Dedifferentiated amniotic fluid mesenchymal stem cell (primary cell): ENCODE results near the gene ARSG.
A peak's percentile ranks its signal among the peaks of the same experiment; 100 is the strongest.

Experiments used
- DNase-seq: peaks from one replicate; pipeline ENCODE4 v3.0.0-alpha.2; 2016; ENCODE audit errors: extremely low spot score

ARSG gene

GRCh38 chr17:68377771-68378267, 86.5 kb downstream of the ARSG start:
- DNase-seq: no peak

- peak; percentile 76 for DNase-seq
Measured at GRCh38 chr17:68378268-68379176, 87.2 kb downstream of the ARSG start.

GRCh38 chr17:68379177-68379510, 87.8 kb downstream of the ARSG start:
- no peak for DNase-seq

GRCh38 chr17:68379692-68380677, 88.7 kb downstream of the ARSG start:
- no peak for DNase-seq

- DNase-seq: peak; percentile 89
Measured at GRCh38 chr17:68381076-68381900, 90.0 kb downstream of the ARSG start.

GRCh38 chr17:68382582-68383085, 91.3 kb downstream of the ARSG start:
- no peak for DNase-seq

GRCh38 chr17:68383120-68383442, 91.8 kb downstream of the ARSG start:
- no peak for DNase-seq

- DNase-seq: peak; percentile 60
Measured at GRCh38 chr17:68383443-68384321, 92.4 kb downstream of the ARSG start.

- DNase-seq: no peak
Measured at GRCh38 chr17:68384471-68384870, 93.2 kb downstream of the ARSG start.

GRCh38 chr17:68384941-68385340, 93.6 kb downstream of the ARSG start:
- DNase-seq: no peak

- no peak for DNase-seq
Measured at GRCh38 chr17:68385490-68386215, 94.4 kb downstream of the ARSG start.

- DNase-seq: no peak
Measured at GRCh38 chr17:68387435-68388218, 96.3 kb downstream of the ARSG start.

GRCh38 chr17:68389041-68389440, 97.7 kb downstream of the ARSG start:
- no peak for DNase-seq

- DNase-seq: no peak
Measured at GRCh38 chr17:68390888-68391545, 99.7 kb downstream of the ARSG start.

GRCh38 chr17:68391561-68392268, 100.4 kb downstream of the ARSG start:
- DNase-seq: no peak

GRCh38 chr17:68394608-68395331, 103.5 kb downstream of the ARSG start:
- no peak for DNase-seq
